Fibroblast of skin of right biceps (primary cell): ENCODE results near the gene PPP2R2D.
A peak's percentile ranks its signal among the peaks of the same experiment; 100 is the strongest.

ENCODE experiments used
- DNase-seq: peaks from one replicate; pipeline ENCODE4 v3.0.0-alpha.2; 2013

The PPP2R2D gene

DNA sequence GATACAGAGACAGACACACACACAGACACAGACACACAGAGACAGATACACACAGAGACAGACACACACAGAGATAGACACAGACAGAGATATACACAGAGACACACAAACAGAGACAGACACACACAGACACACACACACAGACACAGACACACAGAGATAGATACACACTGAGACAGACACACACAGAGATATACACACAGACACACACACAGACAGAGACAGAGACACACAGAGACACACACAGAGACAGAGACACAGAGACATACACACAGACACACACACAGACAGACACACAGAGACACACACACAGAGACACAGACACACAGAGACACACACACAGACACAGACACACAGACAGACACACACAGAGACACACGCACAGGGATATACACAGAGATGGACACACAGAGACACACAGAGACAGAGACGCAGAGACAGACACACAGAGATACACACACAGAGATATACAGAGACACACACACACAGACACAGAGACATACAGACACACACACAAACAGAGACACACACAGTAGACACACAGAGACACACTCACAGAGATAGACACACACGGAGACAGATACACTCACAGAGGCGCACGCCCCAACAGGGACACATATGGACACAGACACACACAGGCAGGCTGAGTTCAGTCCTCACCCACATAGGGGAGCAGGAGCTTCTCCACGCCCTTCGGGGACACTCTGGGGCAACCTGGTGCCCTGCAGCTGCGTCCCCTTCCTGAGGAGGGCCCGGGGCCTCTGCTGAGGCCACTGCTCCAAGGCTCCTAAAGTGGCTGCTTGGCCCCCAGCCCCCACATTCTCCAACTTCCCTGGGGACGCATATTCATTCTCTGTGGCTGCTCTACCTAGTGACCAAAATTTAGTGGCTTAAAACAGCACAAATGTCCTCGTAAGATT, 10.3 kb upstream of the PPP2R2D start:
- DNase-seq, result no peak

DNA sequence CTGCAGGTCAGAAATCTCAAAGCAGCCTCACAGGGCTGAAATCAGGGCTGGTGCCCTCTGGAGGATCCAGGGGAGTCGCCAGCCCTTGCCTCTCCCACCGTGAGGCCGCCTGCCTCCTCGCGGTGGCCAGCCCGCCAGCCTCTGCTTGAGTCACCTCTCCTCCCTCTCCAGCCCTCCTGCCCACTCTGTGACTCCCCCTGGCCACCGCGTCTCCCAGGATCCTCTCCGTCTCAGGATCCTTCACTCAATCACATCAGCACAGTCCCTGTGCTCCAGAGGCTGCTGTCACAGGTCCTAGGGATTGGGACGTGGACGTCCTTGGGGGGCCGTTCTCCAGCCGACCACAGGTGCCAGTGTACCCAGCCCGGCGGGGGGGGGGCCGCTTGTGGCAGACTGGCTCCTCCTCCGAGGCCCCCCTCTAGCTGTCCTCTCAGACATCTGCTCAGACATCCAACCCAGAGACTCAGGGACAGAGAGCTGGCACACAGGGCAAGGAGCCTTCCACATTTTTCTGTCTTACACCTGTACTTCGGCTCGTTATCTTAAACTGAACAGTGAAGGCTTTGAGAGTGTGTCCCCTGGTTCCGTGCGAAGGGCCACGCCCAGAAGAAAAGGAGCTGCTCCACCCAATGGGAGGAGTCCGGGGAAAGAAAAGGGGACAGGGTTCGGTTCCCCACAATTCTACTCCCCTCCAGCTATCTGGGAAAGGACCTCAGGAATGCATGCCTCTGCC, 9.4 kb upstream of the PPP2R2D start:
- no peak for DNase-seq

- no peak for DNase-seq
Observed at GRCh38 chr10:131891929-131892805, 8.6 kb upstream of the PPP2R2D start.

- DNase-seq, result no peak
Observed at GRCh38 chr10:131892806-131893675, 7.8 kb upstream of the PPP2R2D start.

DNA sequence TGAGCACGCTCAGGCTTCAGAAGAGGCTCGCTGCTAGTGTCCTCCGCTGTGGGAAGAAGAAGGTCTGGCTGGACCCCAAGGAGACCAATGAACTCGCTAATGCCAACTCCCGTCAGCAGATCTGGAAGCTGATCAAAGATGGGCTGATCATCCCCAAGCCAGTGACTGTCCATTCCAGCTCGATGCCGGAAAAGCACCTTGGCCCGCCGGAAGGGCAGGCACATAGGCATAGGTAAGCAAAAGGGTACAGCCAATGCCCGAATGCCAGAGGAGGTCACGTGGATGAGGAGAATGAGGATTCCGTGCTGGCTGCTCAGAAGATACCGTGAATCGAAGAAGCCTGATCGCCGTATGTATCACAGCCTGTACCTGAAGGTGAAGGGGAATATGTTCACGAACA, 5.7 kb upstream of the PPP2R2D start:
- no peak for DNase-seq

DNA sequence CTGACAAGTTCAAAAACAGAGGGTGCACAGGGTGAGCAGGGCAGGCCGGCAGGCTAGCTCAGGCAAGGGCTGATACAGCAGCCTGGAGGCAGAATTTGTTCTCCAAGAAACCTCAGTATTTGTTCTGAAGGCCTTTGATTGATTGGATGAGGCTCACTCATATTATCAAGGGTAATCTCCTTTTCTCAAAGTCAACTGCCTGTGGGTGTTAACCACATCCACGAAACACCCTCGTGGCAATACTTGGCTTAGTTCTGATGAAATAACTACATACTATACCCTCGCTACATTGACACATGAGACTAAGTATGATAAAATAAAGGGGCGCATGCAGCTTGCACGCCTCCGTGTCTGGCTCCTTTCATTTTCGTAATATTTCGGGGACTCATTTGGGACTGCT, 4.4 kb upstream of the PPP2R2D start:
- no peak for DNase-seq

- no peak for DNase-seq
Observed at GRCh38 chr10:131897297-131897899, 3.4 kb upstream of the PPP2R2D start.

GRCh38 chr10:131898061-131898460, 2.7 kb upstream of the PPP2R2D start:
- DNase-seq, result no peak

- no peak for DNase-seq
Observed at GRCh38 chr10:131898713-131899112, 2.1 kb upstream of the PPP2R2D start.

GRCh38 chr10:131899116-131899690, 1.6 kb upstream of the PPP2R2D start:
- DNase-seq, result no peak

DNA sequence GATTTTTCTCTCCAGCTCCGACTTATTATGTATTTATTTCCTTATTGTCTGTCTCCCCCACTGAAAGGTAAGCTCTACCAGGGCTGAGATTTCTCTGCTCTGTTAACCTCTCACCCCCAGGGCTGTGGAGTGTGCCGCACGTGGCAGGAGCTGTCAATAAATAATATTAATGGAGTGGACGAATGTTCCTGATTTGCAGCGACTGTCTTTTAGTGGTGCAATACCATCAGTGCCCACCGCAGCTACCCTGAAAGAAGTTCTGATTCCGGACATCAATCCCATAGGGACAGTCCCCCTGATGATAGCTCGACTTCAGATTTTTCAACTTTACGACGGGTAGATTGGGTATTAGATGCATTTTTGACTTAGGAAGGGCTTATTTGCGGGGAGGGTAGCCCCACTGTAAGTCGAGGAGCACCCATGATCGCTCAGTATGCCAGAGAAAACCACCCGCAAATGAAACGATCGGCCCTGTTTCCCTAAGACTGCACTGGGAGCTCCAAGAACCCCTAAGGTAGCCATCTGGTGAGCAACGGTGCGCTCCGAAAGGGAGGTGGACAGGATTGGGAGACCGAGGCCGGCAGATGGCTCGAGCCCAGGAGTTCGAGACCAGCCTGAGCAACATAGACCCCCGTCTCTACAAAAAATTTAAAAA, 986 bp upstream of the PPP2R2D start:
- no peak for DNase-seq

- DNase-seq, result peak; percentile 17
Observed at GRCh38 chr10:131901181-131901829, 497 bp downstream of the PPP2R2D start.

GRCh38 chr10:131902211-131902610, 1.4 kb downstream of the PPP2R2D start:
- DNase-seq, result no peak

GRCh38 chr10:131902691-131903090, 1.9 kb downstream of the PPP2R2D start:
- DNase-seq, result no peak

- no peak for DNase-seq
Observed at GRCh38 chr10:131905267-131905571, 4.4 kb downstream of the PPP2R2D start.

GRCh38 chr10:131905603-131906268, 4.9 kb downstream of the PPP2R2D start:
- DNase-seq, result no peak

- DNase-seq, result no peak
Observed at GRCh38 chr10:131906269-131906639, 5.4 kb downstream of the PPP2R2D start.

- no peak for DNase-seq
Observed at GRCh38 chr10:131907679-131908078, 6.9 kb downstream of the PPP2R2D start.

DNA sequence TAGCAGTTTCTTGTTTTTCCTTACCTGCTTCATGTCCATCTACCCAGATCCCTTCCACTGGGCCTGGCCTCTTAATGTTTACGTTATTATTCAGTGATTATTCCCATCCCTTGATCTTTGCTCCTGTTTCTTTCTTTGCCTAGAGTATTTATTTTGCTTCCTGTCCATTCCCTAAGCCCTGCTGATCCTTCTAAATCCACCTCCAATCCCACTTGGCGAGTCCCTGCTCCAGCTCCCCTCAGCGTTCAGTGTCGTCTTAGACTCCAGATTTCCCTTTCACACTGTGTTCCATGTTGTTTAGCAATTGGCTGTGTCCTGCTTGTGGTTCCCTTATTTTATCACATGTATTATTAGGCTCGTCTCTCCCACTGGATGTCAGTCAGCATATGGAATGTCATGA, 7.3 kb downstream of the PPP2R2D start:
- no peak for DNase-seq
